A549 treated with ZK216348 at 1 μM for 4 hours (cell line): ENCODE measurements around the gene CRYAA. TPM values are rescaled to one million over a fixed set of nuclear protein-coding genes. Genes with fewer than 3 reads are reported as not detected.

ENCODE experiments used
- total RNA-seq: library from RNA; stranded (reverse); fragments of 200-300 nt; extraction: Qiagen RNA extraction; gene quantifications from 5 replicates; pipeline ENCODE4 v1.2.3, GENCODE V29; 2022; ENCODE audit warnings: low read depth

CRYAA gene
- not detected in 5 replicates for total RNA-seq

GRCh38 chr21:43168708-43169107 lies at the start of gene CRYAA:
Gene CRYAA, plus strand, starts transcription at chr21:43169008. Its CDS starts 92 bp downstream, at chr21:43169100.

Other genes with a start within 250 kb of the CRYAA start
- not detected in 5 replicates for gene ERVH48-1, start 243.4 kb upstream of the CRYAA start, total RNA-seq
- 4.7 to 8.6 TPM (median 6.2 TPM) in 5 replicates for gene PKNOX1, start 194.4 kb upstream of the CRYAA start, total RNA-seq
- gene CBS, start 93.2 kb upstream of the CRYAA start, total RNA-seq: 11.5 to 12.9 TPM (median 11.9 TPM) in 5 replicates
- 42.9 to 82.3 TPM (median 60.1 TPM) in 5 replicates for gene U2AF1, start 61.4 kb upstream of the CRYAA start, total RNA-seq